RWPE2 (cell line): ENCODE data around the gene C4orf54.

Experiments
- ATAC-seq: fragments of 200-7000 bp; cut with Tn5 transposase; 3 replicates; pipeline ENCODE4 v1.9.1; 2021; ENCODE audit warnings: low read depth
- DNase-seq: peaks from one replicate; pipeline ENCODE4 v3.0.0-alpha.2; 2020; ENCODE audit warnings: low spot score
- H3K27ac ChIP-seq: fragments of 450-650 bp; 2 replicates; pipeline ENCODE4 v1.5.1; 2017; ENCODE audit warnings: mild to moderate bottlenecking; ENCODE audit not compliant: poor library complexity, severe bottlenecking
- H3K27me3 ChIP-seq: fragments of 250-450 bp; sonication (Bioruptor Pico); 2 replicates; pipeline ENCODE4 v1.5.1; 2021; ENCODE audit warnings: mild to moderate bottlenecking, moderate library complexity; ENCODE audit not compliant: insufficient read depth, poor library complexity, severe bottlenecking
- H3K36me3 ChIP-seq: fragments of 250-450 bp; sonication (Bioruptor Pico); 2 replicates; pipeline ENCODE4 v1.5.1; 2020; ENCODE audit warnings: low read depth, mild to moderate bottlenecking, moderate library complexity
- H3K4me1 ChIP-seq: fragments of 250-450 bp; sonication (Bioruptor Pico); 2 replicates; pipeline ENCODE4 v1.5.1; 2021; ENCODE audit warnings: mild to moderate bottlenecking, moderate library complexity; ENCODE audit not compliant: insufficient read depth, poor library complexity, severe bottlenecking
- H3K4me3 ChIP-seq: fragments of 250-450 bp; sonication (Bioruptor Pico); 2 replicates; pipeline ENCODE4 v1.5.1; 2021; ENCODE audit warnings: mild to moderate bottlenecking, moderate library complexity; ENCODE audit not compliant: severe bottlenecking
- H3K9me3 ChIP-seq: fragments of 250-450 bp; sonication (Bioruptor Pico); 2 replicates; pipeline ENCODE4 v1.5.1; 2021; ENCODE audit warnings: mild to moderate bottlenecking, moderate library complexity; ENCODE audit not compliant: severe bottlenecking
- CTCF ChIP-seq: fragments of 450-650 bp; IDR thresholded peaks from one replicate; pipeline ENCODE4 v1.5.1; 2017; ENCODE audit warnings: mild to moderate bottlenecking, moderate library complexity; ENCODE audit not compliant: poor library complexity, severe bottlenecking

C4orf54 gene

DNA sequence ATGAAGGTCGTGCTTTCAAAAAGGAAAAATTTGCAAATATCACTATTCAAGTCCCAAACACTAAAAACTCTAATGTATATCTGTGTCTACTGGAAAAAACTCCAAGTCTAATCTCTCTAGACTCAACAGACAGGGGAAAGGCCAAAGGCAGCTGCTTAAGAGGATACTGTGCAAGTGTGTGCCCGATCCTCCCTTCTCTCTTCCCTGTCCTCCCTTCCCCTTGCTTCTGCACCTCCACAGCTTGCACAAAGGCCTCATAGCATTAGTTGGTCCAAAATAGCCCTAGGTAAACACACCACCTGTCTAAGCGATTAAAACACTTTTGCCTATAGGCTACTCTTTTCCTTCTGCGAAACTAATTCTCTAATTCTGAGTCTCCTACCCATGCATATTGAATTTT, 10.6 kb downstream of the C4orf54 start:
- Histone ChIP-seq H3K27ac (no peak overlapping the region), H3K27me3 (no peaks in the 10 kb centered on the region), H3K9me3 (no peaks in the 10 kb centered on the region), H3K4me3 (no peak overlapping the region), H3K36me3 (no peaks in the 10 kb centered on the region), H3K4me1 (no peaks in the 10 kb centered on the region)
- TF ChIP-seq CTCF: no peak
- no peak for ATAC-seq
- DNase-seq: no peak

DNA sequence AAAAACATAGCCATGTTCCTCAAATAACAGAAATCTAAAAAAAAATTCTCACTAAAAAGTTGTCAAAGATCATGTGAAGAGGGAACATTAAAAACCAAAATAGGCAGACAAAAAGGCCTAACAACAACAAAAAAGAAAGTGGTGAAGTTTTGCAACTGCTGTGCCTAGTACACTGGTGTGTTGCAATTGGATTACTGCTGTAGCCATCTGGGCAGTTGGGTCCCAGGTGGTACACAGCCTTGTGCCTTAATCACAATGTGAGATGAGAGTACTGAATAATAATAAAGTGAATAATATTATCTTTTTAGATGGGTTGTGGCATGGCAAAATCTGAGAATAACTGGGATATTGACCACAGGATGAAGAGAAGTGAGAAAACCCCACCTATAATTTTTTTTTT, 12.0 kb downstream of the C4orf54 start:
- H3K4me1 ChIP-seq: no peaks in the 10 kb centered on the region
- TF ChIP-seq CTCF: no peak
- no peak for ATAC-seq

GRCh38 chr4:99645036-99645435, 12.6 kb downstream of the C4orf54 start:
- Histone ChIP-seq H3K4me3 (no peak overlapping the region), H3K9me3 (no peaks in the 10 kb centered on the region), H3K4me1 (no peaks in the 10 kb centered on the region), H3K27me3 (no peaks in the 10 kb centered on the region), H3K27ac (no peak overlapping the region), H3K36me3 (no peaks in the 10 kb centered on the region)
- no peak for ATAC-seq
- no peak for TF ChIP-seq CTCF
- no peak for DNase-seq

More for the DNA sequence above, 12.0 kb downstream of the C4orf54 start:
- H3K9me3 ChIP-seq: no peaks in the 10 kb centered on the region
- H3K27ac ChIP-seq: no peak overlapping the region
- H3K27me3 ChIP-seq: no peaks in the 10 kb centered on the region
- H3K4me3 ChIP-seq: no peak overlapping the region
- H3K36me3 ChIP-seq: no peaks in the 10 kb centered on the region
- no peak for DNase-seq

GRCh38 chr4:99644453-99644852, 13.2 kb downstream of the C4orf54 start:
- ATAC-seq: no peak
- no peak for DNase-seq
- no peaks in the 10 kb centered on the region for H3K36me3 ChIP-seq
- H3K27me3 ChIP-seq: no peaks in the 10 kb centered on the region
- TF ChIP-seq CTCF: no peak
- H3K27ac ChIP-seq: no peak overlapping the region
- no peaks in the 10 kb centered on the region for H3K4me1 ChIP-seq
- H3K9me3 ChIP-seq: no peaks in the 10 kb centered on the region
- no peak overlapping the region for H3K4me3 ChIP-seq

- H3K4me3 ChIP-seq: no peak overlapping the region
- no peak for TF ChIP-seq CTCF
- no peaks in the 10 kb centered on the region for H3K36me3 ChIP-seq
- no peaks in the 10 kb centered on the region for H3K4me1 ChIP-seq
- ATAC-seq (no peak), DNase-seq (no peak)
- H3K9me3 ChIP-seq: no peaks in the 10 kb centered on the region
- H3K27ac ChIP-seq: no peak overlapping the region
- H3K27me3 ChIP-seq: no peaks in the 10 kb centered on the region
Observed at GRCh38 chr4:99642725-99643489, 14.7 kb downstream of the C4orf54 start.
